Stimulated activated memory B cell treated with anti-CD40 and anti-IgM and Interleukin-4, amounts not matched to agents 10 μg/mL and 1 μg/mL and 100 μg/mL, for 72 hours (primary cell): ENCODE results near the gene HSPB7.
A peak's percentile ranks its signal among the peaks of the same experiment; 100 is the strongest.

ENCODE experiments used
- ATAC-seq: fragments of 150-1000 bp; cut with Tn5 transposase; 2 replicates; pipeline ENCODE4 v1.10.0; 2021
- H3K27ac Mint-ChIP-seq: one replicate; pipeline ENCODE4 v1.8.0; 2022; ENCODE audit warnings: mild to moderate bottlenecking, mixed read lengths
- H3K27me3 Mint-ChIP-seq: one replicate; pipeline ENCODE4 v1.8.0; 2022; ENCODE audit warnings: mixed read lengths
- H3K36me3 Mint-ChIP-seq: one replicate; pipeline ENCODE4 v1.8.0; 2022; ENCODE audit warnings: mixed read lengths
- H3K4me1 Mint-ChIP-seq: one replicate; pipeline ENCODE4 v1.8.0; 2022; ENCODE audit warnings: mixed read lengths
- H3K4me3 Mint-ChIP-seq: one replicate; pipeline ENCODE4 v1.8.0; 2022; ENCODE audit warnings: mild to moderate bottlenecking, moderate library complexity, mixed read lengths
- H3K9me3 Mint-ChIP-seq: one replicate; pipeline ENCODE4 v1.8.0; 2022; ENCODE audit warnings: mixed read lengths

HSPB7 gene

DNA sequence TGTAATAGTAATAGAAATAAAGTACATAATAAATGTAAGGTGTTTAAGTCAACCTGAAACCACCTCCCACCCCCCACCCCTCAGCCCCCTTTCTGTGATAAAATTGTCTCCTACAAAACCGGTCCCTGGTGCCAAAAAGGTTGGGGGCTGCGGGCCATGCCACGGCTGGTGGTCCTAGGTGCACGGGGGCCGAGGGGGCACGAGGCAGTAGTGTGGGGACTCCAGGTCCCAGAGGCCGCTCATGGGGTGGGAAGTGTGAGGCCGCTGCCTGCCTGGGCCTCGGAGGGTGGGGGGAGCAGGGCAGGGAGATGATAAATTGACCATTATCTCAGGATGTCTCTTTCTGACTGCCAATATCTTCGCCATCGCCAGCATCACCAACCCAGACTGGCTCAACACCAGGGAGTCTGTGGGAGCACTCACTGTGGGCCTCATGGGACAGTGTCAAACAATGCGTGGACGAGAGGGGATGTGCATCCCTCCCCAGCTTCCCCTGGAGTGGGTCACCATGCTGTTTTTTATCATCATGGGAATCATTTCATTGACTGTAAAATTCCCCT is 48.4 kb downstream of the HSPB7 start:
- Mint-ChIP-seq H3K4me3 (no peak overlapping the region), H3K4me1 (peaks cover 75% of the 10 kb centered on the region), H3K9me3 (no peaks in the 10 kb centered on the region), H3K27me3 (no peaks in the 10 kb centered on the region), H3K27ac (peak overlapping the region; percentile 95), H3K36me3 (peaks cover 54% of the 10 kb centered on the region)
- ATAC-seq, result no peak

DNA sequence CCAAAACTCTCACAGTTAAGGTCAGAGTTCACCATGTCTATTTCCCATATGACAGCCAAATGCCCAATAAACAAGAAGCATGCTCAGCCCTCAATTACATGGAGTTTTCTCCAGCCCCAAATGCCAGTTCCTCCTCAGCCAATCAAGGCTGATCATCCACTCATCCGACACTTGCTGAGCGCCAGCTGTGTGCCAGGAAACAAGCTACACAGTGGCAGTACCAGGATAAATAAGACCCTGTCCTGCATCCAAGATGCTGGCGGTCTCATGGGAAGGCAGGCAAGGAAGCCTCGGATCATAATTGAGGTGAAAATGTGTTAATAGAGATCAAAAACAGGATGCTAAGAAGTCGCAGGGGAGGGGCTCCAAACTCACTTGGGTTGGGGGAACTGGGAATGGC is 49.7 kb downstream of the HSPB7 start:
- Mint-ChIP-seq H3K27me3 (no peaks in the 10 kb centered on the region), H3K4me3 (no peak overlapping the region), H3K36me3 (peaks cover 52% of the 10 kb centered on the region), H3K27ac (peak overlapping the region; percentile 95), H3K9me3 (no peaks in the 10 kb centered on the region), H3K4me1 (peaks cover 77% of the 10 kb centered on the region)
- no peak for ATAC-seq

DNA sequence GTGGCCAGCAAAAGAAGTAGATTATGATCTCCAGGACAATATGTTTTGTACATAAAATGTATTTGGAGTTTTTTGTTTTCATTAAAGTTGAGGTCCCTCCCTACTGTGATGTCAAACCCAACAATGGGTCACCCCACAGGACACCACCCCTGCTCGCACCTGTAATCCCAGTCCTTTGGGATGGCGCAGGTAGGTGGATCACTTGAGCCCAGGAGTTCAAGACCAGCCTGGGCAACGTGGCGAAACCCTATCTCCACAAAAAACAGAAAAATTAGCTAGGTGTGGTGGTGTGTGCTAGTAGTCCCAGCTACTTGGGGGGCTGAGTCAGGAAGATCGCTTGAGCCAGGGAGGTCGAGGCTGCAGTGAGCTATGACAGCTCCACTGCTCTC is 50.9 kb downstream of the HSPB7 start:
- Mint-ChIP-seq H3K27ac (peak overlapping the region; percentile 95), H3K4me3 (no peak overlapping the region), H3K9me3 (no peaks in the 10 kb centered on the region), H3K4me1 (peaks cover 73% of the 10 kb centered on the region), H3K27me3 (no peaks in the 10 kb centered on the region), H3K36me3 (peaks cover 41% of the 10 kb centered on the region)
- ATAC-seq, result no peak

DNA sequence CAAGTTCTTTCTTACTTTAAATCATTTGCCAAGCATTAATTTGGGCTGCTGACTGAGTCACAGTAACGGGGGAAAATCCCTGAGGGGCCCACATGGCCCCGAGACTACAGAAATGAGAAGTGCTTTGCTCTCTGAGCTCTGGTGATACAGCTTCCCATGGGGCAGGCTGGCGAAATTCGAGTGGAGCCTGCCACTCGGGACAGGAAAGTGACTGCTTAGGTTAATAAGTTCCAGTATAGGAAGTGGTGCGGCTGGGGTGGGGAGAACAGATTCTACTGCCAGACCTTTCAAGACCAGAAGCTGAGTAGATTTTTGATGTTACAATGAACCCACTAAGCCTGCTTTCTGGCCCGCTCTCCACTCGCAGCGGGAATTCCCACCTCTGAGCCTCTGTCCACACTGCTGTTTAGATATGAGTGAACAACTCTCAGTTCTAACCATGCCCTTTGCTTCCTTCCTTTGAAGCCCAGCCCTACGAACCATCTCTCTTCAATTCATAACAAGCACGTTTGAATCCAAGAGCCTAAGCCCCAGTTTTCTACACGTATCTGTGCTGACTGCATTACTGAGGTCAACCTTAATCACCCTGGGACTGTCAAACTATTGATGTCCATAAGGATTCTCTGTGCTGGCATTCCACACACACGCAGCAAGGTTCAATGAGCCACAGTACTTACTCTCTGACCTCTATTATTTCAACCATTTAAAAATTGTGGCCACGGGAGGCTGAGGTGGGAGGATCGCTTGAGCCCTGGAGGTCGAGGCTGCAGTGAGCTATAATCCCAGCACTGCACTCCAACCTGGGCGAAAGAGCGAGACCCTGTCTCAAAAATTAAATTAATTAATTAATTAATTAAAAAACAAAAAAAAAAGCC is 51.5 kb downstream of the HSPB7 start:
- no peaks in the 10 kb centered on the region for H3K27me3 Mint-ChIP-seq
- peak overlapping the region; percentile 95 for H3K27ac Mint-ChIP-seq
- H3K4me3 Mint-ChIP-seq, result peak overlapping the region; percentile 77
- H3K4me1 Mint-ChIP-seq, result peaks cover 77% of the 10 kb centered on the region
- ATAC-seq, result peak; percentile 90
- H3K36me3 Mint-ChIP-seq, result peaks cover 42% of the 10 kb centered on the region
- no peaks in the 10 kb centered on the region for H3K9me3 Mint-ChIP-seq

DNA sequence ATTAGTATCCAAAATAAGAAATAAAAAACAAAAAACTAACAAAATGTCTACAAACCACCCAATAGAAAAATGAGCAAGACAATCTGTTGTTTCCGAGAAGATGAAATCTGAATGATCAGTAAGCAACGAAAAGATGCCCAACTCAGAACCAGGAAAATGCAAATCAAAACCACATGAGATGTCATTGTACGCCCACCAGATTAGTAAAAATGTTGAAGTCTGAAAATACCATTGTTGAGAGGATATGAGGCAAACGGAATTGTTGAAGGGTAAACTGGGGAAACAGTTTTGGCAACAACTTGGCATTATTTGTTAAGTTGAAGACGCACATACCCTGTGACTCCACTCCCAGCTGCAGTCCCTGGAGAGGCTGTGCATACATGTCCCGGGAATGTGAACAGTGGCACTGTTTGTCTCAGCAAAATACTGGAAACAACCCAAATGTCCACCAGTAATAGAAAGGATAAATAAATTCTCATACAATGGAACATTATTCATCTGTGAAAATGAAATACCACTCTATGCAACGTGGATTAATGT is 52.5 kb downstream of the HSPB7 start:
- peak; percentile 41 for ATAC-seq
- Mint-ChIP-seq H3K27ac (peak overlapping the region; percentile 95), H3K27me3 (no peaks in the 10 kb centered on the region), H3K4me3 (peak overlapping the region; percentile 77), H3K4me1 (peaks cover 81% of the 10 kb centered on the region), H3K36me3 (peaks cover 38% of the 10 kb centered on the region), H3K9me3 (no peaks in the 10 kb centered on the region)
